IPS DF 4.7 (cell line): ENCODE results near the gene SNX14.

Source experiments
- DNase-seq: peaks from one replicate; pipeline ENCODE4 v3.0.0-alpha.2; 2013; ENCODE audit warnings: low spot score; ENCODE audit errors: extremely low read depth

SNX14 gene

GRCh38 chr6:85464722-85465150 lies 128.9 kb downstream of the SNX14 start:
- no peak for DNase-seq

GRCh38 chr6:85464260-85464644 lies 129.4 kb downstream of the SNX14 start:
- DNase-seq: no peak

- DNase-seq: no peak
These were observed 129.9 kb downstream of the SNX14 start for GRCh38 chr6:85463621-85464259.

GRCh38 chr6:85462673-85463072 lies 131.0 kb downstream of the SNX14 start:
- no peak for DNase-seq

GRCh38 chr6:85461798-85462170 lies 131.9 kb downstream of the SNX14 start:
- DNase-seq: no peak

- no peak for DNase-seq
These were observed 132.5 kb downstream of the SNX14 start for GRCh38 chr6:85460921-85461797.

GRCh38 chr6:85460154-85460920 lies 133.3 kb downstream of the SNX14 start:
- DNase-seq: no peak

- no peak for DNase-seq
These were observed 134.3 kb downstream of the SNX14 start for GRCh38 chr6:85459224-85459901.

- no peak for DNase-seq
These were observed 134.9 kb downstream of the SNX14 start for GRCh38 chr6:85458782-85459181.

- no peak for DNase-seq
These were observed 135.5 kb downstream of the SNX14 start for GRCh38 chr6:85458184-85458583.

GRCh38 chr6:85456782-85457181 lies 136.9 kb downstream of the SNX14 start:
- no peak for DNase-seq
